ENCODE results near the gene ZNF536. TPM values are rescaled to one million over a fixed set of nuclear protein-coding genes. Genes with fewer than 3 reads are reported as not detected.

ZNF536 gene
- total RNA-seq, 1 experiment from 2014 or later: 0.05 TPM

DNA sequence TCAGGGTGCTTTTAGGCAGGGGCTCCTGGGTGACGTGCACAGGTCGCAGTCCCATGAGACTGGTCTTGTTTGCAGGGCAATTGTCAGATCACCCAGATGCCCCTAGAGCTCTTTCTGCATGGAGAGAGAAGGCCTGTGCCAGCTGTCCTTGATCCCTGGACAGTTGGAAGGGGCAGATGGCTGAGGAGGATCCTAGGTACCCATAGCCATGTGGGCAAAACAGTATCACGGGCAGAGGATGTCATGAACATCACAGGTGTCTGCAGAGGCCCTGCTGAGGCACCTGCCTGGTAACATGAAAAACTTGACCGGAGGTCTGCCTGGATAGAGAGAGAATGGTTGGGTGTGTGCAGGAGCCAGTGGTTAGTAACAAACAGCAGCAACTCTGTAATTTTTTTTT lies 99.3 kb downstream of the ZNF536 start:
- CTCF ChIA-PET: no interaction called here
- H3K4me3 ChIP-seq (ENCODE audit: low read depth in 2 of 2, low read length in 2 of 2): no peak overlapping the region
- DNase-seq (ENCODE audit: low read depth, low spot score) (no peak), ATAC-seq (no peak)
- H3K36me3 ChIP-seq (ENCODE audit: control insufficient read depth, insufficient read depth, low read length): no peaks in the 10 kb centered on the region
- in situ Hi-C loops (cut with HindIII; ENCODE audit: low pct_unique_long_range_greater_than_20kb, low sequenced_read_pairs): no loop called here
- TF ChIP-seq TCF7L2 (IDR thresholded peaks at IDR 0.05; ENCODE audit: low read depth, low read length): no peak
- TF ChIP-seq, protein P1, sequence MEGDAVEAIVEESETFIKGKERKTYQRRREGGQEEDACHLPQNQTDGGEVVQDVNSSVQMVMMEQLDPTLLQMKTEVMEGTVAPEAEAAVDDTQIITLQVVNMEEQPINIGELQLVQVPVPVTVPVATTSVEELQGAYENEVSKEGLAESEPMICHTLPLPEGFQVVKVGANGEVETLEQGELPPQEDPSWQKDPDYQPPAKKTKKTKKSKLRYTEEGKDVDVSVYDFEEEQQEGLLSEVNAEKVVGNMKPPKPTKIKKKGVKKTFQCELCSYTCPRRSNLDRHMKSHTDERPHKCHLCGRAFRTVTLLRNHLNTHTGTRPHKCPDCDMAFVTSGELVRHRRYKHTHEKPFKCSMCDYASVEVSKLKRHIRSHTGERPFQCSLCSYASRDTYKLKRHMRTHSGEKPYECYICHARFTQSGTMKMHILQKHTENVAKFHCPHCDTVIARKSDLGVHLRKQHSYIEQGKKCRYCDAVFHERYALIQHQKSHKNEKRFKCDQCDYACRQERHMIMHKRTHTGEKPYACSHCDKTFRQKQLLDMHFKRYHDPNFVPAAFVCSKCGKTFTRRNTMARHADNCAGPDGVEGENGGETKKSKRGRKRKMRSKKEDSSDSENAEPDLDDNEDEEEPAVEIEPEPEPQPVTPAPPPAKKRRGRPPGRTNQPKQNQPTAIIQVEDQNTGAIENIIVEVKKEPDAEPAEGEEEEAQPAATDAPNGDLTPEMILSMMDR (IDR thresholded peaks at IDR 0.05): no peak
- TF ChIP-seq SIN3A (IDR thresholded peaks at IDR 0.05; ENCODE audit: borderline replicate concordance, insufficient read depth, low read depth, low read length): no peak
- TF ChIP-seq POLR2AphosphoS5 (IDR thresholded peaks at IDR 0.05; ENCODE audit: low read depth, low read length): no peak
- TF ChIP-seq REST (IDR thresholded peaks at IDR 0.05; ENCODE audit: insufficient read depth in 1 of 2, low read depth in 2 of 2, low read length in 1 of 2): no peak
- H3K27me3 ChIP-seq (ENCODE audit: control insufficient read depth, insufficient read depth, low read length): no peaks in the 10 kb centered on the region; the same call in 1 of the 2 replicates
- intact Hi-C loops (cut with micrococcal nuclease; ENCODE audit: unreplicated experiment): no loop called here
- no peaks in the 10 kb centered on the region for H3K4me1 ChIP-seq (ENCODE audit: control insufficient read depth, insufficient read depth, low read length)
- H3K27ac ChIP-seq (ENCODE audit: low read length): no peak overlapping the region
- POLR2A ChIA-PET: no interaction called here
- no peaks in the 10 kb centered on the region for H3K9me3 ChIP-seq (ENCODE audit: control insufficient read depth, insufficient read depth, low read depth, low read length)
- BruUV-seq (replicated peaks): no TSS peak

GRCh38 chr19:30473334-30473867 lies 101.2 kb downstream of the ZNF536 start:
- no TSS peak for BruUV-seq (replicated peaks)
- CTCF ChIA-PET: no interaction called here
- intact Hi-C loops (cut with micrococcal nuclease; ENCODE audit: unreplicated experiment): no loop called here
- Histone ChIP-seq H3K27me3 (ENCODE audit: control insufficient read depth, insufficient read depth, low read length) (no peaks in the 10 kb centered on the region; the same call in 1 of the 2 replicates), H3K27ac (ENCODE audit: low read length) (no peak overlapping the region), H3K9me3 (ENCODE audit: control insufficient read depth, insufficient read depth, low read depth, low read length) (no peaks in the 10 kb centered on the region), H3K4me3 (ENCODE audit: low read depth in 2 of 2, low read length in 2 of 2) (no peak overlapping the region), H3K4me1 (ENCODE audit: control insufficient read depth, insufficient read depth, low read length) (no peaks in the 10 kb centered on the region), H3K36me3 (ENCODE audit: control insufficient read depth, insufficient read depth, low read length) (no peaks in the 10 kb centered on the region)
- DNase-seq (ENCODE audit: low read depth, low spot score) (no peak), ATAC-seq (no peak)
- POLR2A ChIA-PET: interaction anchor here (0.6 kb wide), 1 partner anchor 455 kb away, joined by 4 read pairs; no protein-coding TSS in a partner anchor
- TF ChIP-seq REST (IDR thresholded peaks at IDR 0.05; ENCODE audit: insufficient read depth in 1 of 2, low read depth in 2 of 2, low read length in 1 of 2): no peak
- in situ Hi-C loops (cut with HindIII; ENCODE audit: low pct_unique_long_range_greater_than_20kb, low sequenced_read_pairs): no loop called here
